ENCODE results near the gene RNF144A. TPM values are rescaled to one million over a fixed set of nuclear protein-coding genes. Genes with fewer than 3 reads are reported as not detected.

Gene RNF144A
- total and polyA plus RNA-seq, 8 donors: 1.4 to 71.4 (median 5.6) TPM

DNA sequence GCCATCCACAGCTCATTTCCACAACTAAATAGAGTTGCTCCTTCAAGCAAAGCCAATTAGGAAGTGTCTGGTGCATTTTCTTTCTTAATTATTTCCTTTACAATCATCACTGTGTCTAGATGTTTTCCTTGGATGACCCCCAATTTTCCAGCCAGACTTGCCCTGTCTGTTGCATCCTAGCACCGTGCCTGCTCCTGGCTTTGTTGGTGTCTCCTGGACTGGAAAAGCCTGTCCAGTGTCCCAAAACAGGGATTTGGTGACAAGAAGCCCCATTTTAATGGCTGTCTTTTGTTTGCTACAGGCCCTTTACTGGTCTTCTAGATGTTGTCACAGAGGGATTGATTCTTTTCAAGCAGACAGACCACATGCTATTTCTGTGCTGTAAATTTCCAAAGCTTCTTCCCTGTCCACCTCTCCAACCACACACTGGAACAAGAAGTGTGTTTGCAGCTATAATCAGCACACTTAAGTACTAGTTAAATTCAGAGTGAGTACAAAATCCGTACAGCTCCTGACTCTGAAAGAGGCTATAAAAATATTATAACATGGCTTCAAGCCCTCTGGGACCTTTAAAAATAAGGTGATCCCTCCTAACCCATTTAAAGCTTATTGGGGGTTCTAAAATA, 38.4 kb downstream of the RNF144A start:
- DNase-seq: no peak
- Histone ChIP-seq H3K9me3 (no peaks in the 10 kb centered on the region), H3K27me3 (no peaks in the 10 kb centered on the region), H3K36me3 (no peaks in the 10 kb centered on the region), H3K4me1 (peaks cover 0 to 24% (median 12%) of the 10 kb centered on the region in 4 donors), H3K27ac (no peak overlapping the region), H3K4me3 (no peak overlapping the region)
- intact Hi-C loops (cut with DNase I; ENCODE audit: low total_unique reads): no loop called here
- TF ChIP-seq EP300 (IDR thresholded peaks at IDR 0.05) (no peak), POLR2AphosphoS5 (IDR thresholded peaks at IDR 0.05) (no peak), POLR2A (IDR thresholded peaks at IDR 0.05) (no peak)
- TF ChIP-seq, protein P1, sequence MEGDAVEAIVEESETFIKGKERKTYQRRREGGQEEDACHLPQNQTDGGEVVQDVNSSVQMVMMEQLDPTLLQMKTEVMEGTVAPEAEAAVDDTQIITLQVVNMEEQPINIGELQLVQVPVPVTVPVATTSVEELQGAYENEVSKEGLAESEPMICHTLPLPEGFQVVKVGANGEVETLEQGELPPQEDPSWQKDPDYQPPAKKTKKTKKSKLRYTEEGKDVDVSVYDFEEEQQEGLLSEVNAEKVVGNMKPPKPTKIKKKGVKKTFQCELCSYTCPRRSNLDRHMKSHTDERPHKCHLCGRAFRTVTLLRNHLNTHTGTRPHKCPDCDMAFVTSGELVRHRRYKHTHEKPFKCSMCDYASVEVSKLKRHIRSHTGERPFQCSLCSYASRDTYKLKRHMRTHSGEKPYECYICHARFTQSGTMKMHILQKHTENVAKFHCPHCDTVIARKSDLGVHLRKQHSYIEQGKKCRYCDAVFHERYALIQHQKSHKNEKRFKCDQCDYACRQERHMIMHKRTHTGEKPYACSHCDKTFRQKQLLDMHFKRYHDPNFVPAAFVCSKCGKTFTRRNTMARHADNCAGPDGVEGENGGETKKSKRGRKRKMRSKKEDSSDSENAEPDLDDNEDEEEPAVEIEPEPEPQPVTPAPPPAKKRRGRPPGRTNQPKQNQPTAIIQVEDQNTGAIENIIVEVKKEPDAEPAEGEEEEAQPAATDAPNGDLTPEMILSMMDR (IDR thresholded peaks at IDR 0.05): no peak
- WGBS, 5 donors: 72 to 86% (median 80%) methylated on average over 2 of the region's 2 CpGs

DNA sequence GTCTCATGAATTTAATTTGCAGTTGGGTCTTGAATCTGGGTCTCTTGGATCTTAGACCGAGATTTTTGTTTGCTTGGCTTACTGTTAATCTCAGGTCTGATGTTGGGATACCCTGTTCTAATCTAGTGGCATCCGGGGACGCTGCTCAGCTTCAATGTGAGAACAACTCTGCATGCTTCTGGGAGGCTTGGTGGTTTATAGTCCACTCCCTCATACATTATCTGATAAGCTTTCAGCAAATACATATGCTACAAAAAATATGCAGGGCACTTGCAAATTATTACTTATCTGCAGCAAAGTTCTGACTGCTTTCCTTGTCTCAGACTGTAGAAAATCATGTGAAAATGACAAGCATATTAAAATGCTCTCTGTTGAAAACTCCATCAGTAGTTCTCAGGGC, 39.4 kb downstream of the RNF144A start:
- Histone ChIP-seq H3K36me3 (no peaks in the 10 kb centered on the region), H3K4me3 (no peak overlapping the region), H3K27me3 (no peaks in the 10 kb centered on the region), H3K9me3 (no peaks in the 10 kb centered on the region), H3K4me1 (peaks cover 0 to 31% (median 17%) of the 10 kb centered on the region in 4 donors), H3K27ac (no peak overlapping the region)
- TF ChIP-seq EP300 (IDR thresholded peaks at IDR 0.05): no peak
- 33 to 70% (median 45%) methylated on average over 3 of the region's 3 CpGs for WGBS, 5 donors
- intact Hi-C loops (cut with DNase I; ENCODE audit: low total_unique reads): no loop called here
- no peak for DNase-seq

DNA sequence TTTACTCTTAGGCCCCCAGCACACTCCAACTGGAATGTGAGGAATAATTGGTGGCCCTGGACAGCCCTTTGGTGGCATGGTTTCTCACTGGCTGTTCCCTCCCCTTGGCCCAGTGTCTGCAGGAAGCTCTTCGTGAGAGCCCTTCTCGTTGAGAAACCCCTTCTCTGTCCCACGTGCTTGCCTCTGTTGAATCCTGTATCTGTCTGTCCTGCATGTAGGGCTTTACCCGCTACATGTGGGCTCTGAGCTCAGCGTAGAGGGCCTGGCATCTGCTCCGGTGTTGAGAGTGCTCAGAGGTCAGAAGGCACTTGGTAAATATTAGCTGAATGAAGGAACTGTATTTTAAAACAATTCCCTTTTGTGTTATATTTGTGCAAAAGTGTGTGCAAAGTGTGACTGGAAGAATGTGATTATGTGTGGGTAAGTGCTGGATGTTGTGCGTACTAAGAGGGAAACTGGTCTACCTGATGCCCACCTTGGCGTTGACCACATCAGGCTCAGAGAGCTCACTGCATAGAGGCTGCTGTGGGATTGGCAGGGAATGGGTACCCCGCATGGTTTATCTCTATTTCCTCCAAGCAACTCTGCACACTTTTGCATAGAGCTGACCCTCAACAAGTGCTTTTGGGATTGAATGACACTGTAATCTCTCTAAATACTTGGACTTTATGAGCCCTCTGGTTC, 40.0 kb downstream of the RNF144A start:
- 33 to 66% (median 54%) methylated on average over 9 of the region's 9 CpGs for WGBS, 5 donors

DNA sequence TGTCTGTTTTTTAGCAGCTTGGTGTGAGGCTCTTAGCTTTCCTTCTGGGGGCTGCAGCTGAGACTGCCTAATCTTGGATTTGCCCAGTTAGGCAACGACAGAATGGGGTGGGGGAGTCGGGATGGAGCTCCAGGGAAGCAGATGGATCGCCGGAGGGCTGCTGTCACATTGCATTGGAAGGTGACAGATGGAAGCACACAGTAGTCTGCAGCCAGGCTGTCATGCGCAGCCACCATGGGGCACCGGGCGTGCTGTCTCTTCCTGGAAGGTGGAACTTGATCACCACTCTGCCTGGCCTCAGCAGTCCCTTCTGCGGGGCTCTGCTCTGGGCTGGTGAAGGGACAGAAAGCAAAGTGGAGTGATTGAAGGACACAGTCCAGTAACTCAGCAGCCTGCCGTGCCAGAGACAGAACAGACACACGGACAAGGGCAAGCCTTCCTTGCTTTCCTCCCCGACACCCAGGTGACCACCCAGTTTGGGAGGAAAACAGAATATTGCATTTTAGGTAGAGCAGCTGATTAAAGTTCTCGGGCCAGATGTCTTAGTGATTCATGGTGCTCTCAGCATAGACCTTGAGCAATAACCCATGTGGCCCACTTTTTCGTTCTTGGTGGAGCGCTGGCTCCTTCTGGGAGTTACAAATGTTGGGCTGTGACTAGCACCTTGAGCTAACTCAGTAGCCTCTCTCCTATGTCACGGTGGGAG, 40.9 kb downstream of the RNF144A start:
- Histone ChIP-seq H3K4me1 (peaks cover 0 to 31% (median 17%) of the 10 kb centered on the region in 4 donors), H3K9me3 (no peaks in the 10 kb centered on the region), H3K36me3 (no peaks in the 10 kb centered on the region), H3K27ac (no peak overlapping the region), H3K27me3 (no peaks in the 10 kb centered on the region), H3K4me3 (no peak overlapping the region)
- no peak for DNase-seq
- TF ChIP-seq EP300 (IDR thresholded peaks at IDR 0.05) (no peak), POLR2A (IDR thresholded peaks at IDR 0.05) (no peak), POLR2AphosphoS5 (IDR thresholded peaks at IDR 0.05) (no peak)
- TF ChIP-seq, protein P1 (IDR thresholded peaks at IDR 0.05): no peak
- 86 to 95% (median 92%) methylated on average over 15 of the region's 15 CpGs for WGBS, 5 donors
- intact Hi-C loops (cut with DNase I; ENCODE audit: low total_unique reads): no loop called here

More for the DNA sequence above, 40.0 kb downstream of the RNF144A start:
- DNase-seq: no peak
- no peak for TF ChIP-seq POLR2AphosphoS5 (IDR thresholded peaks at IDR 0.05)
- TF ChIP-seq EP300 (IDR thresholded peaks at IDR 0.05): no peak
- Histone ChIP-seq H3K9me3 (no peaks in the 10 kb centered on the region), H3K27me3 (no peaks in the 10 kb centered on the region), H3K4me1 (peaks cover 0 to 31% (median 17%) of the 10 kb centered on the region in 4 donors), H3K27ac (no peak overlapping the region), H3K4me3 (no peak overlapping the region), H3K36me3 (no peaks in the 10 kb centered on the region)
- intact Hi-C loops (cut with DNase I; ENCODE audit: low total_unique reads): no loop called here

DNA sequence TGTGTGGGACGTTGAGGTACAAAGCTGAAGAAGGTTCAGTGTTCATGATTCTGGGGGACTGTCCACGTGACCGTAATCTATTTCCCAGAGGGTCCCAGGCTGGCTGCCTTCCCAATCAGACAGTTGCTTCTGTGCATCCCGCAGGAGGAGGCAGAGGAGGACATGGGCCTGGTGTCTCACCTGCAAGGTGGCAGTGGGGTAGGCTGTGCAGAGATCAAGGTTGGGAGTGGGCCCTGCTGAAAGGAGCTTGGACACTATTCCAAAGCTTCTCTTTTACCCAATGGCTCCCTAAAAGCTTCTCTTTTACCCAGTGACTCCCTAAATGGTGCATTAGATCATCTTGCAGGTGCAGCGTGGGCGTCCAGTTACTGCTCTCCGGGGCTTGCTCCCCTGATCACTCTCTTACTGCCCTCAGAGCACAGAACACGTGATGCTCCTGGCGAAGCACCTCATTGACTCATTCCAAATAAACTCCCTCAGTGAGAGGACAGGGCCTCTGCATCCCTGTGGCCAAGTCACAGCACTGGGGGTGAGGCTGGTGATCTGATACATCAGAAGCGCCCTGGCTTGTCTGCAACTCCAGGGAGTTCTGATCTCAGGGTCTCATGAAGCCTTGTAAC, 41.5 kb downstream of the RNF144A start:
- Histone ChIP-seq H3K27ac (no peak overlapping the region), H3K4me3 (no peak overlapping the region), H3K4me1 (peaks cover 0 to 31% (median 17%) of the 10 kb centered on the region in 4 donors), H3K36me3 (no peaks in the 10 kb centered on the region), H3K27me3 (no peaks in the 10 kb centered on the region), H3K9me3 (no peaks in the 10 kb centered on the region)
- TF ChIP-seq EP300 (IDR thresholded peaks at IDR 0.05) (no peak), POLR2A (IDR thresholded peaks at IDR 0.05) (no peak), POLR2AphosphoS5 (IDR thresholded peaks at IDR 0.05) (no peak)
- TF ChIP-seq, protein P1 (IDR thresholded peaks at IDR 0.05): no peak
- 93 to 98% (median 94%) methylated on average over 10 of the region's 10 CpGs for WGBS, 5 donors
- intact Hi-C loops (cut with DNase I; ENCODE audit: low total_unique reads): no loop called here
- no peak for DNase-seq

Data from stomach (tissue), 9 donors.